ENCODE data around the gene NHSL2. TPM values are rescaled to one million over a fixed set of nuclear protein-coding genes. Genes with fewer than 3 reads are reported as not detected.

The NHSL2 gene
- total and polyA plus RNA-seq, 10 donors: 0.24 to 20.8 (median 10.1) TPM

GRCh38 chrX:71913156-71913950 lies 2.7 kb downstream of the NHSL2 start:
- TF ChIP-seq CTCF (IDR thresholded peaks at IDR 0.05 in 8 of 11, conservative IDR thresholded peaks at IDR 0.05 in 3 of 11) (no peak), POLR2AphosphoS5 (IDR thresholded peaks at IDR 0.05) (no peak), POLR2A (IDR thresholded peaks at IDR 0.05) (no peak)
- H3K4me3 ChIP-seq: no peak overlapping the region
- H3K4me1 ChIP-seq: peaks cover 0 to 20% (median 10%) of the 10 kb centered on the region in 6 donors
- H3K9me3 ChIP-seq: no peaks in the 10 kb centered on the region
- H3K27ac ChIP-seq: no peak overlapping the region
- no peak for DNase-seq
- WGBS, 5 donors: 81 to 98% (median 93%) methylated on average over 6 of the region's 6 CpGs
- H3K27me3 ChIP-seq (replicated peaks in 1 of 7): peaks cover 0 to 70% (median 28%) of the 10 kb centered on the region in 7 donors
- H3K36me3 ChIP-seq: no peaks in the 10 kb centered on the region
- intact Hi-C loops (cut with DNase I; ENCODE audit: low total_unique reads): no loop called here

DNA sequence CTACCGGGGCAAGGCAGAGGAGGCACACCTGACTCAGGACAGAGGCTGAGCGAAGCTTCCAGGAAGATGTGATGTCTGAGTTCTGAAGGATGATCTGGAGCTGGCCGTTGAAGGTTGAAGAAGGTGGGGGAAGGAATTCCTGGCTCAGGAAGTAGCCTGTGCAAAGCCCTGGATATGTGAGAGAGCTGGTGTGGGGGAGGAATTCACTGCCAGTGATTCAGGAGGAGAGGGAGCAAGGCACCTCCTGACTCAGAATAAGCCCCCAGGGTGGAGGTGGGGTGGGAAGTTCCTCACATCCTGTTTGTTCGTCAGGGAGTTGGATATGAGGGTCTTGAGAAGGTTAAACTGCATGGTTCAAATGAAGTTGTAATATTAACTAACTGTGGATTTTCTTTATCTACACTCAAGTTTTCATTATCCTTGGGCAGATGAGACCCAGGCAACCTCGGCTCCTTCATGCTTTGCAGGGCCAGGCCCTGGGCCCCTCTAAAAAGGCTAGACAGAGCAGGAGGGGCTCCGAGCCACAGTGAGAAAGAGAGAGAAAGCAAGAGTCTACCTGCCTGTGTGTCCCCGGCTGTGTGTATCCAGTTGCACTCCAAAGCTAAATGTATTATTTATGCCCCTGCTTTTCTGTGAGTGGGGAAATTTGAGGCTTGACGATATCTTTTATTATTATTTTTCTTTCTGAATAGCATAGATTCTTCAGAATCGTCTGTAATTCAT lies 7.1 kb downstream of the NHSL2 start:
- Histone ChIP-seq H3K36me3 (no peaks in the 10 kb centered on the region), H3K27ac (no peak overlapping the region), H3K4me3 (no peak overlapping the region), H3K27me3 (replicated peaks in 1 of 7) (peaks cover 0 to 34% (median 0%) of the 10 kb centered on the region in 7 donors), H3K4me1 (no peaks in the 10 kb centered on the region), H3K9me3 (no peaks in the 10 kb centered on the region)
- TF ChIP-seq POLR2A (IDR thresholded peaks at IDR 0.05) (no peak), POLR2AphosphoS5 (IDR thresholded peaks at IDR 0.05) (no peak), CTCF (IDR thresholded peaks at IDR 0.05 in 8 of 11, conservative IDR thresholded peaks at IDR 0.05 in 3 of 11) (no peak)
- intact Hi-C loops (cut with DNase I; ENCODE audit: low total_unique reads): no loop called here
- no peak for DNase-seq
- 61 to 77% (median 68%) methylated on average over 9 of the region's 9 CpGs for WGBS, 5 donors

- intact Hi-C loops (cut with DNase I; ENCODE audit: low total_unique reads): no loop called here
- no peaks in the 10 kb centered on the region for H3K4me1 ChIP-seq
- no peaks in the 10 kb centered on the region for H3K36me3 ChIP-seq
- no peaks in the 10 kb centered on the region for H3K9me3 ChIP-seq
- peaks cover 0 to 18% (median 0%) of the 10 kb centered on the region in 7 donors for H3K27me3 ChIP-seq (replicated peaks in 1 of 7)
- no peak for DNase-seq
- H3K27ac ChIP-seq: no peak overlapping the region
- TF ChIP-seq POLR2A (IDR thresholded peaks at IDR 0.05) (no peak), CTCF (IDR thresholded peaks at IDR 0.05 in 8 of 11, conservative IDR thresholded peaks at IDR 0.05 in 3 of 11) (no peak), POLR2AphosphoS5 (IDR thresholded peaks at IDR 0.05) (no peak)
- WGBS, 5 donors: 54 to 87% (median 77%) methylated on average over 5 of the region's 5 CpGs
- no peak overlapping the region for H3K4me3 ChIP-seq
Observed at GRCh38 chrX:71919431-71919830, 8.8 kb downstream of the NHSL2 start.

- Histone ChIP-seq H3K36me3 (no peaks in the 10 kb centered on the region), H3K9me3 (no peaks in the 10 kb centered on the region), H3K4me1 (no peaks in the 10 kb centered on the region), H3K4me3 (no peak overlapping the region), H3K27me3 (replicated peaks in 1 of 7) (peaks cover 0 to 18% (median 0%) of the 10 kb centered on the region in 7 donors), H3K27ac (no peak overlapping the region)
- TF ChIP-seq POLR2A (IDR thresholded peaks at IDR 0.05) (no peak), CTCF (IDR thresholded peaks at IDR 0.05 in 8 of 11, conservative IDR thresholded peaks at IDR 0.05 in 3 of 11) (no peak), POLR2AphosphoS5 (IDR thresholded peaks at IDR 0.05) (no peak)
- WGBS, 5 donors: 85 to 98% (median 94%) methylated on average over 3 to 4 of the region's 4 CpGs
- intact Hi-C loops (cut with DNase I; ENCODE audit: low total_unique reads): no loop called here
- DNase-seq: no peak
Observed at GRCh38 chrX:71919886-71920285, 9.2 kb downstream of the NHSL2 start.

Data from spleen (tissue), 11 donors.